Ovary (tissue), 9 donors: ENCODE results near the gene CD28. TPM values are rescaled to one million over a fixed set of nuclear protein-coding genes. Genes with fewer than 3 reads are reported as not detected.

Experiments used
- DNase-seq, 5 donors: peaks; one replicate each; pipeline ENCODE4 v3.0.0-alpha.2; 2019 to 2020
- H3K27ac ChIP-seq, 2 donors: fragments of 200-600 bp; one replicate each; pipeline versions ENCODE4 v1.5.1 to v1.8.0; 2019 to 2022
- H3K27me3 ChIP-seq: fragments of 200-600 bp; one replicate; pipeline ENCODE4 v1.8.0; 2022
- H3K36me3 ChIP-seq: fragments of 200-600 bp; sonication (generic); one replicate; pipeline ENCODE4 v1.5.1; 2019
- H3K4me1 ChIP-seq: one replicate; pipeline ENCODE4 v1.8.1; 2013; ENCODE audit warnings: mild to moderate bottlenecking, moderate library complexity; ENCODE audit not compliant: insufficient read depth
- H3K4me3 ChIP-seq: fragments of 200-600 bp; sonication (generic); one replicate; pipeline ENCODE4 v1.5.1; 2017
- H3K9me3 ChIP-seq, 2 donors: fragments of 200-600 bp in 1 of 2; sonication (generic) in 1 of 2; one replicate each; pipeline versions ENCODE4 v1.5.1 to v1.8.1; 2013 to 2019; ENCODE audit warnings: mild to moderate bottlenecking in 1 of 2, moderate library complexity in 1 of 2
- EP300 ChIP-seq: sonication (generic); formaldehyde crosslinking; IDR thresholded peaks from one replicate; pipeline ENCODE4 v1.6.1; 2017; ENCODE audit warnings: antibody characterized with exemption
- POLR2A ChIP-seq: fragments of 450-650 bp; IDR thresholded peaks from one replicate; pipeline ENCODE4 v1.6.1; 2017; ENCODE audit warnings: antibody characterized with exemption, mild to moderate bottlenecking, moderate library complexity
- WGBS, 3 donors: extraction: QIAGEN DNeasy Blood & Tissue Kit in 1 of 3; methylation state at CpG; one replicate each; pipeline versions ENCODE4 v1.1.5 to v1.1.7; 2013 to 2017; 5-methylcytosine and 5-hydroxymethylcytosine counted together
- intact Hi-C, 4 donors: fragments of 100-400 bp; cut with DNase I; formaldehyde crosslinking; loops; one replicate each; pipeline versions ENCODE4 v1.11.0 to v1.15.1; 2022 to 2023
- polyA plus RNA-seq, 2 donors: library from polyadenylated mRNA; stranded (reverse); fragments of 200-250 nt in 1 of 2; fragments of 350-450 nt in 1 of 2; fragmentation: Illumina TruSeq in 1 of 2; extraction: RNeasy Lipid Tissue Mini Kit (QIAGEN cat#74804) in 1 of 2; gene quantifications; one replicate each; pipeline ENCODE4 v1.2.3, GENCODE V29; 2013 to 2014
- total RNA-seq, 7 donors: library from RNA; depleted of rRNA in 2 of 7; stranded (reverse); fragments of >200 nt in 2 of 7; fragmentation: NEBNext Ultra II Directional in 3 of 7; extraction: Animal tissue kit (Norgen Biotek cat#: 25700) in 3 of 7; gene quantifications; one replicate each; pipeline versions ENCODE4 v1.1.0 to v1.2.4, GENCODE V29; 2016 to 2023
- TF ChIP-seq, protein P1 (sequence below), 3 donors: fragments of 450-650 bp in 2 of 3; fragments of 200-600 bp in 1 of 3; IDR thresholded peaks; one replicate each; pipeline versions ENCODE4 v1.5.1 to v1.8.0; 2016 to 2022; ENCODE audit warnings: antibody characterized with exemption in 3 of 3, mild to moderate bottlenecking in 1 of 3
- donor health status: DM: no; HTN: no; CAD: no; lungs with moderate emphysema.
- donor health status: DM: no; HTN: no; CAD: no.
- donor health status: Bipolar disorder and iron deficiency.
- donor health status: DM: yes; HTN: yes; CAD: no.
- donor health status: DM: no; HTN: no; CAD: no.
- donor health status: DM: yes; HTN: yes; CAD: no.

Gene CD28
- total and polyA plus RNA-seq, 9 donors, result 0.18 to 4.3 (median 1.2) TPM

DNA sequence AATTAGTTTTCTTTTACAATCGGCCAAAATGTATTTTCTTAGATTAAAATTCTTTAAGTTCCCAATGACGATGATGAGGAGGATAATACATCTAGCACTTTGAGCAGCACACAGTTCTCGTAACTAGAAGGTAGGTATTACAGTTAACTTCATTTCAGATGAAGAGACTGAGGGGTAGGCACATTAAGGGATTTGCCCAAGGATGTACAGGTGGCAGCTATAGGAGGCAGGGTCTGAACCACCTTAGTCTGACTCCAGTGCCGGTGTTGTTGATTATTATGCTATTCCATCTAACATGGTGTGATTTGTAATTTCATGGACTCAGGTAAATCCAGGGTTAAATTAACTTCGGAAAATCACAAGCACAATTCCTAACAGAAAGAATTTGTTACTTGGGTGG is 1.1 kb downstream of the CD28 start:
- TF ChIP-seq POLR2A, result no peak
- TF ChIP-seq, protein P1, sequence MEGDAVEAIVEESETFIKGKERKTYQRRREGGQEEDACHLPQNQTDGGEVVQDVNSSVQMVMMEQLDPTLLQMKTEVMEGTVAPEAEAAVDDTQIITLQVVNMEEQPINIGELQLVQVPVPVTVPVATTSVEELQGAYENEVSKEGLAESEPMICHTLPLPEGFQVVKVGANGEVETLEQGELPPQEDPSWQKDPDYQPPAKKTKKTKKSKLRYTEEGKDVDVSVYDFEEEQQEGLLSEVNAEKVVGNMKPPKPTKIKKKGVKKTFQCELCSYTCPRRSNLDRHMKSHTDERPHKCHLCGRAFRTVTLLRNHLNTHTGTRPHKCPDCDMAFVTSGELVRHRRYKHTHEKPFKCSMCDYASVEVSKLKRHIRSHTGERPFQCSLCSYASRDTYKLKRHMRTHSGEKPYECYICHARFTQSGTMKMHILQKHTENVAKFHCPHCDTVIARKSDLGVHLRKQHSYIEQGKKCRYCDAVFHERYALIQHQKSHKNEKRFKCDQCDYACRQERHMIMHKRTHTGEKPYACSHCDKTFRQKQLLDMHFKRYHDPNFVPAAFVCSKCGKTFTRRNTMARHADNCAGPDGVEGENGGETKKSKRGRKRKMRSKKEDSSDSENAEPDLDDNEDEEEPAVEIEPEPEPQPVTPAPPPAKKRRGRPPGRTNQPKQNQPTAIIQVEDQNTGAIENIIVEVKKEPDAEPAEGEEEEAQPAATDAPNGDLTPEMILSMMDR (IDR thresholded peaks at IDR 0.05), result no peak
- TF ChIP-seq EP300, result no peak
- H3K27me3 ChIP-seq, result no peaks in the 10 kb centered on the region

DNA sequence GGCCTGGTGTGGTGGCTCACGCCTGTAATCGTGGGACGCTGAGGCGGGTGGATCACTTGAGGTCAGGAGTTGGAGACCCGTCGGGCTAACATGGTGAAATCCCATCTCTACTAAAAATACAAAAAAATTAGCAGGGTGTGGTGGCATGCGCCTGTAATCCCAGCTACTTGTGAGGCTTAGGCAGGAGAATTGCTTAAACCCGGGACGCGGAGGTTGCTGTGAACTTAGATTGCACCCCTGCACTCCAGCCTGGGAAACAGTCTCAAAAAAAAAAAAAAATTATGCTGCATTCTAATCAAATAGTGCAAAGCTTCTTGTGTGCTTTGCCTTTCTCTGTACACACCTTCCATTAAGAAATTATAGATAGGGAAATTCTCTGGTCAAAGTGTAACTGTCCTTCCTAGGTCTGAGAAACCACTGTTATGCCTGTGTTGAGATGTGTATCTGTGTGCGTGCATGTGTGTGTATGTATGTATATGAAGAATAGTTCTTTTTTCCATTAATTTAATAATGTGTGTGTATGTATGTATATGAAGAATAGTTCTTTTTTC is 2.5 kb downstream of the CD28 start:
- Histone ChIP-seq H3K4me3 (no peak overlapping the region), H3K27ac (no peak overlapping the region), H3K4me1 (no peaks in the 10 kb centered on the region), H3K27me3 (no peaks in the 10 kb centered on the region), H3K9me3 (no peaks in the 10 kb centered on the region), H3K36me3 (no peaks in the 10 kb centered on the region)
- intact Hi-C loops, result no loop called here
- DNase-seq, result no peak
- TF ChIP-seq POLR2A, result no peak
- no peak for TF ChIP-seq EP300
- WGBS, 3 donors, result 91 to 96% (median 92%) methylated on average over 11 of the region's 11 CpGs

More for the DNA sequence above, 1.1 kb downstream of the CD28 start:
- Histone ChIP-seq H3K4me1 (no peaks in the 10 kb centered on the region), H3K9me3 (no peaks in the 10 kb centered on the region), H3K4me3 (no peak overlapping the region), H3K27ac (no peak overlapping the region), H3K36me3 (no peaks in the 10 kb centered on the region)
- WGBS, 3 donors, result 86 to 89% (median 88%) methylated on average over 5 of the region's 5 CpGs
- no peak for DNase-seq
- intact Hi-C loops, result no loop called here

- no peaks in the 10 kb centered on the region for H3K9me3 ChIP-seq
- H3K4me3 ChIP-seq, result no peak overlapping the region
- no peaks in the 10 kb centered on the region for H3K36me3 ChIP-seq
- no peaks in the 10 kb centered on the region for H3K27me3 ChIP-seq
- no peak overlapping the region for H3K27ac ChIP-seq
- 71 to 80% (median 77%) methylated on average over 3 of the region's 3 CpGs for WGBS, 3 donors
- TF ChIP-seq, protein P1 (IDR thresholded peaks at IDR 0.05), result no peak
- TF ChIP-seq POLR2A, result no peak
- intact Hi-C loops, result no loop called here
- DNase-seq, result no peak
- H3K4me1 ChIP-seq, result no peaks in the 10 kb centered on the region
These were observed 3.1 kb downstream of the CD28 start for GRCh38 chr2:203709416-203710040.

GRCh38 chr2:203710226-203710625 is 3.8 kb downstream of the CD28 start:
- intact Hi-C loops, result no loop called here
- Histone ChIP-seq H3K36me3 (no peaks in the 10 kb centered on the region), H3K4me1 (no peaks in the 10 kb centered on the region), H3K27ac (no peak overlapping the region), H3K9me3 (no peaks in the 10 kb centered on the region), H3K27me3 (no peaks in the 10 kb centered on the region), H3K4me3 (no peak overlapping the region)
- no peak for DNase-seq
- TF ChIP-seq POLR2A (no peak), EP300 (no peak)
- TF ChIP-seq, protein P1 (IDR thresholded peaks at IDR 0.05), result no peak
- 51 to 61% (median 57%) methylated on average over 4 of the region's 4 CpGs for WGBS, 3 donors

GRCh38 chr2:203710952-203711351 is 4.5 kb downstream of the CD28 start:
- no peak for TF ChIP-seq EP300
- TF ChIP-seq, protein P1 (IDR thresholded peaks at IDR 0.05), result no peak
- TF ChIP-seq POLR2A, result no peak
- H3K27me3 ChIP-seq, result no peaks in the 10 kb centered on the region
- H3K4me1 ChIP-seq, result no peaks in the 10 kb centered on the region
- intact Hi-C loops, result no loop called here
- H3K4me3 ChIP-seq, result no peak overlapping the region
- DNase-seq, result no peak
- no peaks in the 10 kb centered on the region for H3K36me3 ChIP-seq
- no peak overlapping the region for H3K27ac ChIP-seq
- 74 to 79% (median 75%) methylated on average over 2 of the region's 2 CpGs for WGBS, 3 donors
- H3K9me3 ChIP-seq, result no peaks in the 10 kb centered on the region
